Epithelial cell of esophagus (primary cell): Measurements from ENCODE around the gene ARL5B.

ENCODE experiments used
- DNase-seq: peaks from one replicate; pipeline ENCODE4 v3.0.0; 2010; ENCODE audit warnings: low read depth
- H3K4me3 ChIP-seq: 2 replicates; pipeline ENCODE4 v1.5.1; 2011; ENCODE audit warnings: mild to moderate bottlenecking, low read length, control low read depth
- CTCF ChIP-seq: IDR thresholded peaks from 2 replicates; pipeline ENCODE4 v1.5.1; 2011; ENCODE audit warnings: low read depth, mild to moderate bottlenecking, low read length, control low read depth, inconsistent platforms; ENCODE audit not compliant: insufficient read depth; ENCODE audit errors: missing control alignments

The ARL5B gene

DNA sequence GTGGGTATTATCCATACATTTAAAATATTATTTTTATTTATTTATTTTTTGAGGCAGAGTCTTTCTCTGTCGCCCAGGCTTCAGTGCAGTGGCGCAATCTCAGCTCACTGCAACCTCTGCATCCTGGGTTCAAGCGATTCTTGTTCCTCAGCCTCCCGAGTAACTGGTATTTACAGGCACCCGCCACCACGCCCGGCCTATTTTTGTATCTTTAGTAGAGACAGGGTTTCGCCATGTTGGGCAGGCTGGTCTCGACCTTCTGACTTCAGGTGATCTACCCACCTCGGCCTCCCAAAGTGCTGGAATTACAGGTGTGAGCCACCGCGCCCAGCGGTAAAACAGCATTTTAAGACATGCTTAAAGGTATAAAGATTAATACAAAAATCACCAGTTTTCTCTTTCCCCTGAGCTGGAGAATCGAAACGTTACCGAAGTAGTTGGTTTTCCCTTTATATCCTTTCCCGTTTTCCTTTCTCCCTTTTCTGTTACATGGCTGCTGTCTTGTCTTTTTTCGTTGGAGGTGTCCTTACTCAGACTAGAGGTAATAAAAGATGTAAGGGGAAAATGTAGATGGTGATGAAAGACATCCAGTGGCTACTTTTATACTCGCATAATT is 1.7 kb downstream of the ARL5B start:
- DNase-seq: no peak
- no peak for TF ChIP-seq CTCF
- H3K4me3 ChIP-seq: peak overlapping the region; percentile 97

GRCh38 chr10:18664841-18665478 is 5.7 kb downstream of the ARL5B start:
- no peak overlapping the region for H3K4me3 ChIP-seq
- no peak for DNase-seq
- no peak for TF ChIP-seq CTCF

DNA sequence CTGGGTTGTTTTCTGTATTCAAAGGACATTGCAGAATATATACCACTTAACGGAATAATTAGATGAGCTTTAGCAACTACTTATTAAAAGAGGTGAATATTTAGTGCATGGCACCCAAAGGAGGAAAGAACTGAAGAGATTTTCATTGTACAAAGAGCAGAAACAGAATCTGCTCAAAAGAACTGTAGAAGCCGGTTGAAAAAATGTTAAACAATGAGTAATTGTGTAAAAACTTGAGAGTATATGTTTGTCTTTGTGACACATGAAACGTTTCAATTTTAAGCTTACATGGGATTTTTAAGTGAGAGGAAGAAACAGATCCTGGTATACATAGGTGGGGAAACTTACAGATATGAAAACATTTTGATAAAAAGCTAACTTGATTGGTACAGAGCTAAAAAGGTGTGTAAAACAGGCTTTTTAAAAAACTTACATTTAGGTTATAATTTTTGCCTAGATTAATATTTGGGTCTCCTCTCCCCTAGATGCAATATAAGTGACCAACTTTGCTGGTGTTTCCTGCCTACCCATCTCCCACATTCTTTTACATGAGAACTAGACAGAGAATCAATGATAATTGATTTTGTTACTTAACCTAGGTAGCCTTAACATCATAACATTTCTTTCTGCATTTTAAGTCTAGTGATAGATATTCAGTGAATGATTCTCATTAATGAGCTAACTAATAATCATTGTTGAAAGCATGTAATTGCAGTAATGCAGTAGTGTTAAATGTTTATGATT is 6.8 kb downstream of the ARL5B start:
- TF ChIP-seq CTCF: no peak
- no peak for DNase-seq
- H3K4me3 ChIP-seq: no peak overlapping the region

- DNase-seq: peak; percentile 89
Measured at GRCh38 chr10:18666810-18667209, 7.6 kb downstream of the ARL5B start.

DNA sequence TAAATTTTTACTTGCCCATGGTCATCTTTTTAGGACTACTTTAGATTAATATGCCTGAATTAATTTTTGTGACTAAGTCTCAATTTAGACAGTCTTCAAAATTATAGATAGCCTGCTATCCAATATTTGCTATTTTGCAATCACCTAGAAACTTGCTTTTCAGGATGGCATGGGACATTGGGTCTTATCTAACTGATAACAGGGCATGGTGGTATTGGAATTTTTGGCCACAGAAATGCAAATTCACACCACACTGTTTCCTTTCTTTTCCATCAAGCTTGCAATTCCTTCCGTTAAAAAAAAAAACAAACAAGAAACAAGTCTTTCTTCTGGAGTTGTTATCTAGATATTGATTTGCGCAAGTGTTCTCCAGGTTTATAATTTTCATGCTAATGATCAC is 8.8 kb downstream of the ARL5B start:
- TF ChIP-seq CTCF: no peak
- no peak overlapping the region for H3K4me3 ChIP-seq
- no peak for DNase-seq

More at GRCh38 chr10:18666810-18667209, 7.6 kb downstream of the ARL5B start:
- TF ChIP-seq CTCF: no peak
- H3K4me3 ChIP-seq: no peak overlapping the region

- TF ChIP-seq CTCF: no peak
- no peak for DNase-seq
- no peak overlapping the region for H3K4me3 ChIP-seq
Measured at GRCh38 chr10:18675086-18675801, 16.0 kb downstream of the ARL5B start.
